SU-DHL-6 (cell line): Measurements from ENCODE around the gene ZGPAT.
"Not testable (repeated sequence)": the region's sequence is repeated elsewhere in the genome, so short reads cannot be mapped to it uniquely, and the experiment has no call there.

ENCODE experiments used
- H2AFZ ChIP-seq: fragments of 200-600 bp; sonication (generic); 2 replicates; pipeline ENCODE4 v1.6.1; 2014; ENCODE audit warnings: low read depth, mild to moderate bottlenecking, moderate library complexity, mixed read lengths, antibody characterized with exemption, low read length; ENCODE audit not compliant: severe bottlenecking
- H3F3A ChIP-seq: fragments of 200-600 bp; shearing (Covaris generic); 2 replicates; pipeline ENCODE4 v1.6.0; 2016; ENCODE audit warnings: antibody characterized with exemption, mild to moderate bottlenecking; ENCODE audit not compliant: insufficient read depth
- H3K27ac ChIP-seq: fragments of 200-600 bp; sonication (generic); 2 replicates; pipeline ENCODE4 v1.5.1; 2016; ENCODE audit warnings: low read depth, mild to moderate bottlenecking, low read length, moderate library complexity, mixed read lengths
- H3K27me3 ChIP-seq: fragments of 200-600 bp; sonication (generic), shearing (Covaris generic); 2 replicates; pipeline ENCODE4 v1.6.0; 2014; ENCODE audit warnings: mild to moderate bottlenecking, low read length
- H3K36me3 ChIP-seq: fragments of 200-600 bp; sonication (generic); 2 replicates; pipeline ENCODE4 v1.6.1; 2014; ENCODE audit warnings: mild to moderate bottlenecking, low read length, mixed read lengths
- H3K4me2 ChIP-seq: fragments of 300-600, 200-600 bp; shearing (Covaris generic), sonication (generic); 2 replicates; pipeline ENCODE4 v1.6.0; 2014; ENCODE audit warnings: low read length, low read depth, mild to moderate bottlenecking; ENCODE audit not compliant: poor library complexity, severe bottlenecking
- H3K4me3 ChIP-seq: fragments of 200-600 bp; sonication (generic); 2 replicates; pipeline ENCODE4 v1.5.1; 2014; ENCODE audit warnings: antibody characterized with exemption, low read length, mild to moderate bottlenecking, mixed read lengths; ENCODE audit not compliant: insufficient read depth, poor library complexity, severe bottlenecking
- H3K79me2 ChIP-seq: fragments of 200-600 bp; sonication (generic); 2 replicates; pipeline ENCODE4 v1.6.1; 2014; ENCODE audit warnings: mild to moderate bottlenecking, low read length, moderate library complexity; ENCODE audit not compliant: insufficient read depth
- H3K9ac ChIP-seq: fragments of 200-600 bp; sonication (generic); 2 replicates; pipeline ENCODE4 v1.7.0; 2014; ENCODE audit warnings: mild to moderate bottlenecking, low read length
- H3K9me2 ChIP-seq: fragments of 200-600 bp; sonication (generic); replicated peaks from 2 replicates; pipeline ENCODE4 v1.6.1; 2014; ENCODE audit warnings: low read length; ENCODE audit not compliant: insufficient read depth
- H3K9me3 ChIP-seq: fragments of 200-600 bp; sonication (generic); 2 replicates; pipeline ENCODE4 v1.6.1; 2014; ENCODE audit warnings: low read length, mixed read lengths; ENCODE audit not compliant: insufficient read depth
- H4K20me1 ChIP-seq: fragments of 200-600 bp; sonication (generic); 2 replicates; pipeline ENCODE4 v1.6.1; 2014; ENCODE audit warnings: low read depth, mild to moderate bottlenecking, antibody characterized with exemption, low read length, moderate library complexity, mixed read lengths
- CTCF ChIP-seq: fragments of 200-600 bp; sonication (generic); IDR thresholded peaks from one replicate; pipeline ENCODE4 v1.5.1; 2017; ENCODE audit warnings: antibody characterized with exemption, mild to moderate bottlenecking, low read length, moderate library complexity; ENCODE audit not compliant: insufficient read depth, poor library complexity, severe bottlenecking
- EZH2phosphoT487 ChIP-seq: fragments of 200-600 bp; sonication (generic), shearing (Covaris generic); conservative IDR thresholded peaks from 2 replicates; pipeline ENCODE4 v1.6.1; 2018; ENCODE audit warnings: mild to moderate bottlenecking, antibody characterized with exemption, low read length, moderate library complexity, mixed read lengths

Gene ZGPAT

GRCh38 chr20:63664861-63665594 lies 42.8 kb upstream of the ZGPAT start:
- Histone ChIP-seq H3K36me3 (no peaks in the 10 kb centered on the region), H3K27ac (no peak overlapping the region)

GRCh38 chr20:63665708-63666107 lies 42.1 kb upstream of the ZGPAT start:
- Histone ChIP-seq H3F3A (no peaks in the 10 kb centered on the region), H3K27me3 (no peaks in the 10 kb centered on the region), H3K27ac (no peak overlapping the region), H3K9me3 (no peaks in the 10 kb centered on the region), H3K36me3 (no peaks in the 10 kb centered on the region), H3K9me2 (no peaks in the 10 kb centered on the region), H3K4me3 (no peak overlapping the region), H2AFZ (no peak overlapping the region), H3K79me2 (no peaks in the 10 kb centered on the region), H3K9ac (no peak overlapping the region), H3K4me2 (no peak overlapping the region), H4K20me1 (no peaks in the 10 kb centered on the region)
- no peak for TF ChIP-seq EZH2phosphoT487
- no peak for TF ChIP-seq CTCF

More at GRCh38 chr20:63664861-63665594, 42.8 kb upstream of the ZGPAT start:
- Histone ChIP-seq H3F3A (no peaks in the 10 kb centered on the region), H4K20me1 (no peaks in the 10 kb centered on the region), H3K79me2 (no peaks in the 10 kb centered on the region), H3K9me2 (no peaks in the 10 kb centered on the region), H3K27me3 (no peaks in the 10 kb centered on the region), H3K4me2 (no peak overlapping the region), H2AFZ (no peak overlapping the region), H3K9me3 (no peaks in the 10 kb centered on the region), H3K9ac (no peak overlapping the region), H3K4me3 (no peak overlapping the region)
- TF ChIP-seq EZH2phosphoT487 = no peak

GRCh38 chr20:63667858-63668257 lies 40.0 kb upstream of the ZGPAT start:
- Histone ChIP-seq H3K4me3 (no peak overlapping the region), H3K9me2 (no peaks in the 10 kb centered on the region), H4K20me1 (no peaks in the 10 kb centered on the region), H3F3A (no peaks in the 10 kb centered on the region), H3K27ac (no peak overlapping the region), H3K9me3 (no peaks in the 10 kb centered on the region), H3K79me2 (no peaks in the 10 kb centered on the region), H3K36me3 (no peaks in the 10 kb centered on the region), H3K9ac (no peak overlapping the region), H2AFZ (no peak overlapping the region), H3K27me3 (no peaks in the 10 kb centered on the region), H3K4me2 (no peak overlapping the region)
- TF ChIP-seq EZH2phosphoT487 = no peak
- TF ChIP-seq CTCF = no peak

GRCh38 chr20:63668351-63668750 lies 39.5 kb upstream of the ZGPAT start:
- Histone ChIP-seq H2AFZ (no peak overlapping the region), H3K9me3 (no peaks in the 10 kb centered on the region), H4K20me1 (no peaks in the 10 kb centered on the region), H3F3A (no peaks in the 10 kb centered on the region), H3K4me3 (no peak overlapping the region), H3K4me2 (no peak overlapping the region), H3K9ac (no peak overlapping the region), H3K27ac (no peak overlapping the region), H3K36me3 (no peaks in the 10 kb centered on the region), H3K27me3 (no peaks in the 10 kb centered on the region), H3K9me2 (no peaks in the 10 kb centered on the region), H3K79me2 (no peaks in the 10 kb centered on the region)
- no peak for TF ChIP-seq EZH2phosphoT487
- no peak for TF ChIP-seq CTCF

GRCh38 chr20:63671695-63672094 lies 36.1 kb upstream of the ZGPAT start:
- H3K9me2 ChIP-seq, H4K20me1 ChIP-seq, H2AFZ ChIP-seq, H3K4me2 ChIP-seq, H3K27ac ChIP-seq, H3K9ac ChIP-seq, H3F3A ChIP-seq, H3K4me3 ChIP-seq, H3K9me3 ChIP-seq, H3K79me2 ChIP-seq, H3K36me3 ChIP-seq, H3K27me3 ChIP-seq: not testable (repeated sequence)
